WI38 (cell line): ENCODE data around the gene RPN2.

Source experiments
- H3K4me3 ChIP-seq: 2 replicates; pipeline ENCODE4 v1.5.1; 2011; ENCODE audit warnings: low read depth, mild to moderate bottlenecking, control low read depth, low read length
- CTCF ChIP-seq: IDR thresholded peaks from 2 replicates; pipeline ENCODE4 v1.5.1; 2012; ENCODE audit warnings: low read depth, mild to moderate bottlenecking, control low read depth, low read length

The RPN2 gene

GRCh38 chr20:37162646-37163045 lies 16.5 kb upstream of the RPN2 start:
- TF ChIP-seq CTCF = no peak
- H3K4me3 ChIP-seq = no peak overlapping the region

DNA sequence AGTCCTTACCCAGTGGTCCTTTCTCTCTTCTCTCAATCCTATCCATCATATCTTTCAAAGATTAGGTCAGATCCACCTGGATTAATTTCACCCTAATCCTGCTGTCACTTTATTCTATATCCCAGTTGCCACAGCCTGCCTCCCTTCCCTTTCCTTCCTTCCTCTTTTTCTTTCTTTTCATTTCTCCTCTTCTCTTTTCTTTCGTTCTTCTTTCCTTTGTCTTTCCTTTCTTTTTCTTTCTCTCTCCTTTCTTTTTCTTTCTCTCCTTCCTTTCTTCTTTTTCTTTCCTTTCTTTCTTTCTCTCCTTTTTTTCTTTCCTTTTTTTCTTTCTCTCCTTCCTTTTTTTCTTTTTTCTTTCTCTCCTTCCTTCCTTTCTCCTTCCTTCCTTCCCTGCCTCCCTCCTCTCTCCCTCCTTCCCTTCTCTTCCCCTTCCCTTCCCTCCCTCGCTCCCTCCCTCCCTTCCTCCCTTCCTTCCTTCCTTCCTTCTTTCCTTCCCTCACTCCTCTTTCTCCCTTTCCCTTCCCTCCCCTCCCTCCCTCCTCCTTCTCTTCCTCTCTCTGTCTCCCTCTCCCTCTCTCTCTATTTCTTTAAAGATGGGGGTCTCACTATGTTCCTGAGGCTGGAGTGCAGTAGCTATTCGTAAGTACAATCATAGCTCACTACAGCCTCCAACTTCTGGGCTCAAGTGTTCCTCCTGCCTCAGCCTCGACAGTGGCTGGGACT lies 15.1 kb upstream of the RPN2 start:
- no peak overlapping the region for H3K4me3 ChIP-seq
- no peak for TF ChIP-seq CTCF

GRCh38 chr20:37165031-37165430 lies 14.1 kb upstream of the RPN2 start:
- H3K4me3 ChIP-seq = no peak overlapping the region
- no peak for TF ChIP-seq CTCF

GRCh38 chr20:37166867-37167266 lies 12.3 kb upstream of the RPN2 start:
- H3K4me3 ChIP-seq = no peak overlapping the region
- TF ChIP-seq CTCF = no peak

- H3K4me3 ChIP-seq = no peak overlapping the region
- no peak for TF ChIP-seq CTCF
Measured at GRCh38 chr20:37172836-37173235, 6.3 kb upstream of the RPN2 start.

DNA sequence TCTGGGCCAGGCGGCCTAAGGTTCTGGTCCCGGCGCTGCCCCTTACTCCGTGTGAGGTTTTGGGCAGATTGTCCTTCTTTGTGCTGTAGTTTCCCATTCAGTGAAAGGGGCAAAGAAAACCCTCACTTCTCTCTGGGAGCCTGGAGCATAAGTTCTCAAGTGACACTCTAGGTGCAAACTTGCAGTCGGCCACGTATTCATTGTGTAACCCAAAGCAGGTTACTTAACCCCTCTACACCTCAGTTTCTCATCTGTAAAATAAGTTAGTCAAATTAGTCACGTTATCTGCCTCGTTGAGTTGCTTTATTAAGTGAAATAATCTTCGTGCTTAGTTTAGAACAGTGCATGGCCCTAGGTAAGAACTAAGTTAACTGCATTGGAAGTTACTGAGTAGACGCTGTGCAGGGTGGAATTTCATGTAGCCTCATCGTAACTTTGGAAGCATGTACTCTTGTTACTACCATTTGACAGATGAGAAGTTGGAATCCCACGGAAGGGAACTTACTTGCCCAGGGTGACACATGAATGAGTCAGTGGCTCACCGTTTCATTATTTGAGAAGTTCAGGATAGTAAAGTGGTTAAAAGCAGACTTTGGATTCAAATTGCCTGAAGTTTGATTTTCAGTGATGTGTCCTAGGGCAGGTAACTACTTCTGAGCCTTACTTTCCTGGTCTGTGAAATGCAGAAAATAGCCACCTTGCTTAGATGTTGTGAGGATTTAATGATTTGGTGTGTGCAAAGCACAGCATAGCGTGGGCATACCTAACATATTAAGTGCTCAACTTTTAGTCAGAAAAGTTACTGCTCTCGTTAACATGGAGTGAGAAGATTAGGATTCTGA lies 774 bp downstream of the RPN2 start:
- TF ChIP-seq CTCF = no peak

GRCh38 chr20:37185686-37186085 lies 6.6 kb downstream of the RPN2 start:
- no peak overlapping the region for H3K4me3 ChIP-seq
- TF ChIP-seq CTCF = no peak

More for the DNA sequence above, 774 bp downstream of the RPN2 start:
- H3K4me3 ChIP-seq = peak overlapping the region; percentile 96
